ENCODE measurements around the gene CYBA.

Gene CYBA

DNA sequence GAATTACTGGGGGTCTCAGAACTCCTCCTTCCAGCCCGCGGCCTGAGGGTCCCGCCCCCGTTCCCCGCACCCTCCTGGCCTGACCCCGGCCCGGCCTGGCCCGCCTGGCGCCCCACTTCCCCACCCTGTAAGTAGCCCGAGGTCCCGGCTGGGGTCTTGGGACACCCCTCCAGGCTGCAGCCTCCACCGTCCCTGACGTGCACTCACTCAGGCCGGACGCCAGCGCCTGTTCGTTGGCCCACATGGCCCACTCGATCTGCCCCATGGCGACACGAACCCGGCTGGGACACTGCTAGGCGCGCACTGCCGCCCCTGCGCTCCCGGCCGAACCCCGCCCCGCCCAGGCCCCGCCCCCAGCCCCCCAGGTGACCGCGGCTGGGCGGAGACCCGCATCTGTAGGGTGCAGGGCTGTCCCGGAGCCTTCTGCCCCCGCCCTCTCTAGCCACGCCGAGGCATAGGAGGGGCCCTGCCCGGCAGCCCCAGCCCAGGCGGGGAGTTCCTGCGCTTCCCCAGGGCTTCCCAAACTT lies at the start of gene CYBA:
CYBA (minus strand) TSS at position 305 of the 527 bp plus-strand sequence; CDS start at position 265, 40 bp downstream.
- TF ChIP-seq, protein P1, sequence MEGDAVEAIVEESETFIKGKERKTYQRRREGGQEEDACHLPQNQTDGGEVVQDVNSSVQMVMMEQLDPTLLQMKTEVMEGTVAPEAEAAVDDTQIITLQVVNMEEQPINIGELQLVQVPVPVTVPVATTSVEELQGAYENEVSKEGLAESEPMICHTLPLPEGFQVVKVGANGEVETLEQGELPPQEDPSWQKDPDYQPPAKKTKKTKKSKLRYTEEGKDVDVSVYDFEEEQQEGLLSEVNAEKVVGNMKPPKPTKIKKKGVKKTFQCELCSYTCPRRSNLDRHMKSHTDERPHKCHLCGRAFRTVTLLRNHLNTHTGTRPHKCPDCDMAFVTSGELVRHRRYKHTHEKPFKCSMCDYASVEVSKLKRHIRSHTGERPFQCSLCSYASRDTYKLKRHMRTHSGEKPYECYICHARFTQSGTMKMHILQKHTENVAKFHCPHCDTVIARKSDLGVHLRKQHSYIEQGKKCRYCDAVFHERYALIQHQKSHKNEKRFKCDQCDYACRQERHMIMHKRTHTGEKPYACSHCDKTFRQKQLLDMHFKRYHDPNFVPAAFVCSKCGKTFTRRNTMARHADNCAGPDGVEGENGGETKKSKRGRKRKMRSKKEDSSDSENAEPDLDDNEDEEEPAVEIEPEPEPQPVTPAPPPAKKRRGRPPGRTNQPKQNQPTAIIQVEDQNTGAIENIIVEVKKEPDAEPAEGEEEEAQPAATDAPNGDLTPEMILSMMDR (conservative IDR thresholded peaks at IDR 0.05) = no peak
- no peak for TF ChIP-seq ZFX (IDR thresholded peaks at IDR 0.05)
- no peak within 1 kb of the TSS for H3K27ac ChIP-seq

DNA sequence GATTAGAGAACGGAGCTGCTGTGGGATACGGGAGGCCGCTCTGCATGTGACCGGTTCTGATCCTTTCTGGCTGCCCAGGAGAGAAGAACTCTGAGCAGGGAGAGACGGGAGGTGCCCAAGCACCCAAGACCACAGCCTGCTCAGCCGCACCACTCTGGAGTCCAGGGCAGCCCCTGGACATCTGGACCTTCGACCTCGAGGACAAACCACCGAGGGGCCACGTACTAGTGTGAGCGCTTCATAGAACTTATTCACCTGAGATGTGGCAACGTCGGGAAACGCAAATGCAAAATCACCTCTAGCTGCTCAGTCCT lies 49.4 kb upstream of the CYBA start:
- TF ChIP-seq, protein P1 (conservative IDR thresholded peaks at IDR 0.05) = no peak
- TF ChIP-seq ZFX (IDR thresholded peaks at IDR 0.05) = no peak
- H3K27ac ChIP-seq = no peak overlapping the region

DNA sequence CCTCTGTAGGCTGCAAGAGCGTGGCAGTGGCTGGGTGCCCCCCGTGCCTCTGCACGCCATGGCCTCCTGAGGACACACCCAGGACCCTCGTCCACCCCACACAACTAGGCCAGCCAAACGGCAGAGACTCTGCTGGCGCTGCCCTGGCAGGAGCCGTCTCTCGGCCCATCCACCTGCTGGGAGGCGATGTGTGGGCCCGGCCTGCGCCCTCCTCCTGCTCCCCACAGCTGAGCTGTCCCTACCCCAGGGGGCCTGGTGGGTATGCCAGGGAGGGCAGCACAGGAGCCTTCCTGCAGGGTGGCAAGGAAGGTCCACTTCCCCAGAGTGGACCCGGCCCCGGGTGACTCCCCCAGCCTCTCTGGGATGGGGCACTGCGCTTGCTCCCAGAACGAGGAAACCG lies 48.3 kb upstream of the CYBA start:
- no peak overlapping the region for H3K27ac ChIP-seq
- TF ChIP-seq, protein P1 (conservative IDR thresholded peaks at IDR 0.05) = no peak
- TF ChIP-seq ZFX (IDR thresholded peaks at IDR 0.05) = no peak

DNA sequence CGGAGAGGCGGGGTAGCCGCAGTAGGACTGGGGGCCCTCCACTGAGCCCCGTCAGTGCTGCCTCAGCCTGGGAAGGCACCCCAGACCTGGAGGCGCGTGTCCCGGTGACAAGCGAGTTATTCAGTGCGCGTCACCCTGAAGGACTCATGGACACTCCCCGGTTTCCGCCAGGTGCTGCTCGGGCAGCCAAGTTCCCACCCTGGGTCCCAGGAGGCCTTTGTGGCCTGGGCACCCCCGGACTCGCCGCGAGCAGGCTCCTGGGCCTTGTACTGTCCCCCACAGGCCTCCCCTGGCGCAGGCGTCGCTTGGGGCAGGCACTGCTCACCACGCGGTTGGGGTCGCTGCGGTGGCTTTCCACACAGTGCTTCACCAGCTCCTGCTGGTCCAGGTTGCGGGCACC lies 47.8 kb upstream of the CYBA start:
- no peak for TF ChIP-seq ZFX (IDR thresholded peaks at IDR 0.05)
- TF ChIP-seq, protein P1 (conservative IDR thresholded peaks at IDR 0.05) = no peak
- no peak overlapping the region for H3K27ac ChIP-seq

DNA sequence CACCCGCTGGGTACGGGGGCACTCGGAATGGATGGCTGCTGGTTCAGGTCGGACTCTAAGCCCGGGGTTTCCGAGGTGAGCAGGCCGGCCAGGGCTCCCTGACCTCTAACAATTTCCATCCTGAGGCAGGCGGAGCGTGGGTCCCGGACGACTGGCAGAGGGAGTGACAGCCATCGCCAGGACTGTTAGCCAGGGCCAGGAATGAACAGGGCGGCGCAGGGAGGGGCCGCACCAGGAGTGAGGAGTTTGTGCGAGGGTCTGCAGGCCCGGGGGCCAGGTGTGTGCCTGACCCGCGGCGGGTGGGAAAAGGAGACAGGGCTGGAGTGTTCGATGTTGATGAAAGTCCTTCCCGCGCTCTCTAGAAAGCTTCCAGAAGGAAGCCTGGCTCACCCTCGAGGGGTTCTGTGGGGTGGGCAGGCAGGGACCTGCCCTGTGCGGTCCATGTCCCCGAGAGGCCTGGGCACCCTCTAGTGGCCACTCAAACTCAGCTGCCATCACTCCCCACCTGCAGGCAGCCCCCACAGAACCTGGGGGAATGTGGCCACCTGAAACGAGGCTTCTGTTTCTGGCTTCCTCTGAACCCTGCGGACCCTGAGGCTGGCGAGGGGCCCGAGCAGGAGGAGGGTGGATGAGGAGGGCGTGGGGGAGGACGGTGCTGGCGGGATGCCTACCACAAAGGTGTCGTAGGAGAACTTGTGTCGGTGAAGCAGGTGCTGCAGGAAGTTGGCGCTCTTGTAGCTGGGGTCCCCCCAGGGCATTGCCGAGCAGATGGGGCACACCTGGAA lies 47.2 kb upstream of the CYBA start:
- TF ChIP-seq ZFX (IDR thresholded peaks at IDR 0.05) = no peak
- TF ChIP-seq, protein P1 (conservative IDR thresholded peaks at IDR 0.05) = no peak; the same call in 1 of the 2 replicates
- no peak overlapping the region for H3K27ac ChIP-seq

DNA sequence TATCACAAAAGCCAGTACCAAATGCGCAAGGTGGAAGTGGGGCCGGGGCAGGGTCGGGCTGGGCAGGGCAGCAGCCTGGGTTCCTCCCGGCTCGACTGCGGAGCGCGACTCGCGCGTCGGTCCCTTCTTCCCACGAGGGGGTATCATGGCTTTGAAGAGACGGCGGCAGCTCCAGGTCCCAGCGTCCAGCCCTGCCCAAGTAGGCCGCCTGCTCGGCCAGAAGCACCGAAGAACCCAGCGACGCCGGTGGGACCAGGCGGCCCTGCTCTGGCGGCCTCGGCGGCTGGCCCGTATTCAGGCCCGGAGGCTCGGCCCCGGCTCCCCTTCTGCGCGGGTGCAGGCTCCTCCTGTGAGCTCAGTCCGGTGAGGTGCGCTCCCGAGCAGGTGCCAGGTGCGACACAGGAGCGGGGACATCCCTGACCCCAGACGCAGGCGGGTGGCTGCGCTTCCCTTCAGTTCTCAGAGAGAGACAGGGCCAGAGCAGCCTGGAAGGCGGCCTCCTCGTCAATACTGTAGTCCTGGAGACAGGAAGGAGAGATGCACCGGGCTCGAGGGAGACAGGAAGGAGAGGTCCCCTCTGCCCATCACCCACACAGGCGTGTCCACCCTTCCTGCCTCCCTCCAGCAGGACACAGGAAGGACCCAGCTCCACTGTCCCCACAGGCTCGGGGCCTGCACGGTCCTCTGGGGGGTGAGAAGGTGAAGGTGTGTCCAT lies 46.4 kb upstream of the CYBA start:
- no peak overlapping the region for H3K27ac ChIP-seq
- TF ChIP-seq, protein P1 (conservative IDR thresholded peaks at IDR 0.05) = no peak
- no peak for TF ChIP-seq ZFX (IDR thresholded peaks at IDR 0.05)

DNA sequence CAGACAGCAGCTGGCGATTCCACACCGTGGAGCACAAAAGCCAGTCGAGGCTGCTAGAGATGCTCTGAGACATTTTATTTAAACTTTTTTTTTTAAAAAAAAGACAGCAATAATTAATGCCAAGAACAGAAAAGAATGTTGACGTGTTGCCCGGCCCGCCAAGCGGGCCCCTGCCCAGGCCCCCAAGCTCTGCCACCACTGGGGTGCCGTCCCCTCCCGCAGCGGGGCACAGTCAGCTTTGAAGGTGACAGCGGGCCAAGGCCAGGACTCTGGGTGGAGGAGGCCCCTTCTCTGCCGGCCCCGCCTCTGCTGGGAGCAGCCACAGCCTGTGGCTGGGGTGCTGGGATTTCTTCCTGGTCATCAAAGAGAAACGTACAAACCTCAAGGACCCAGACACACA lies 45.6 kb upstream of the CYBA start:
- TF ChIP-seq, protein P1 (conservative IDR thresholded peaks at IDR 0.05) = no peak
- no peak for TF ChIP-seq ZFX (IDR thresholded peaks at IDR 0.05)

More for the DNA sequence above, 45.6 kb upstream of the CYBA start:
- H3K27ac ChIP-seq = no peak overlapping the region

All from C4-2B (cell line).